HEK293T (cell line): ENCODE data around the gene DNAH1.

Source experiments
- CTCF ChIA-PET: fragments of 350-600 bp; formaldehyde crosslinking; extraction: SDS; loops from one replicate; lab custom pipeline; 2021; ENCODE audit warnings: antibody characterized with exemption, inconsistent platforms; lab: Yijun Ruan, JAX
- POLR2A ChIA-PET: fragments of 350-600 bp; formaldehyde crosslinking; extraction: SDS; loops from one replicate; lab custom pipeline; 2020; ENCODE audit warnings: antibody characterized with exemption, inconsistent platforms; lab: Yijun Ruan, JAX
- DNase-seq: peaks from one replicate; pipeline ENCODE4 v3.0.0; 2012; ENCODE audit warnings: mixed read lengths; ENCODE audit errors: extremely low spot score
- ARNT ChIP-seq: fragments of 450-650 bp; IDR thresholded peaks from 2 replicates; pipeline ENCODE4 v1.6.1; 2017; ENCODE audit warnings: mild to moderate bottlenecking
- BHLHE40 ChIP-seq: fragments of 450-650 bp; IDR thresholded peaks from 2 replicates; pipeline ENCODE4 v1.6.1; 2016; ENCODE audit warnings: mild to moderate bottlenecking, moderate library complexity, borderline replicate concordance
- CTBP1 ChIP-seq: fragments of 450-650 bp; IDR thresholded peaks from 2 replicates; pipeline ENCODE4 v1.6.1; 2016; ENCODE audit warnings: borderline replicate concordance
- ELF4 ChIP-seq: fragments of 450-650 bp; IDR thresholded peaks from 2 replicates; pipeline ENCODE4 v1.6.1; 2017; ENCODE audit warnings: antibody characterized with exemption
- FOXA1 ChIP-seq: fragments of 450-650 bp; IDR thresholded peaks from 2 replicates; pipeline ENCODE4 v1.6.1; 2016; ENCODE audit warnings: mild to moderate bottlenecking
- FOXK2 ChIP-seq: fragments of 450-650 bp; IDR thresholded peaks from 2 replicates; pipeline ENCODE4 v1.6.1; 2016; ENCODE audit warnings: mild to moderate bottlenecking
- FOXM1 ChIP-seq: fragments of 450-650 bp; IDR thresholded peaks from 2 replicates; pipeline ENCODE4 v1.6.1; 2017; ENCODE audit warnings: mild to moderate bottlenecking, borderline replicate concordance
- HDGF ChIP-seq: fragments of 450-650 bp; IDR thresholded peaks from 2 replicates; pipeline ENCODE4 v1.6.1; 2017; ENCODE audit warnings: antibody characterized with exemption, borderline replicate concordance
- L3MBTL2 ChIP-seq: fragments of 450-650 bp; conservative IDR thresholded peaks from 2 replicates; pipeline ENCODE4 v1.6.1; 2016; ENCODE audit warnings: mild to moderate bottlenecking
- LEF1 ChIP-seq: fragments of 450-650 bp; IDR thresholded peaks from 2 replicates; pipeline ENCODE4 v1.6.1; 2017; ENCODE audit warnings: mild to moderate bottlenecking, borderline replicate concordance
- NFRKB ChIP-seq: fragments of 450-650 bp; IDR thresholded peaks from 2 replicates; pipeline ENCODE4 v1.6.1; 2016; ENCODE audit warnings: mild to moderate bottlenecking, moderate library complexity
- SP1 ChIP-seq: fragments of 450-650 bp; IDR thresholded peaks from 2 replicates; pipeline ENCODE4 v1.6.1; 2017
- SUZ12 ChIP-seq: fragments of 450-650 bp; IDR thresholded peaks from 2 replicates; pipeline ENCODE4 v1.6.1; 2016; ENCODE audit warnings: mild to moderate bottlenecking
- TARDBP ChIP-seq: fragments of 450-650 bp; IDR thresholded peaks from 2 replicates; pipeline ENCODE4 v1.6.1; 2016
- ZNF384 ChIP-seq: fragments of 450-650 bp; IDR thresholded peaks from 2 replicates; pipeline ENCODE4 v1.6.1; 2016
- TF ChIP-seq, protein P1 (sequence below): fragments of 450-650 bp; IDR thresholded peaks from 2 replicates; pipeline ENCODE4 v1.6.1; 2016

Gene DNAH1

DNA sequence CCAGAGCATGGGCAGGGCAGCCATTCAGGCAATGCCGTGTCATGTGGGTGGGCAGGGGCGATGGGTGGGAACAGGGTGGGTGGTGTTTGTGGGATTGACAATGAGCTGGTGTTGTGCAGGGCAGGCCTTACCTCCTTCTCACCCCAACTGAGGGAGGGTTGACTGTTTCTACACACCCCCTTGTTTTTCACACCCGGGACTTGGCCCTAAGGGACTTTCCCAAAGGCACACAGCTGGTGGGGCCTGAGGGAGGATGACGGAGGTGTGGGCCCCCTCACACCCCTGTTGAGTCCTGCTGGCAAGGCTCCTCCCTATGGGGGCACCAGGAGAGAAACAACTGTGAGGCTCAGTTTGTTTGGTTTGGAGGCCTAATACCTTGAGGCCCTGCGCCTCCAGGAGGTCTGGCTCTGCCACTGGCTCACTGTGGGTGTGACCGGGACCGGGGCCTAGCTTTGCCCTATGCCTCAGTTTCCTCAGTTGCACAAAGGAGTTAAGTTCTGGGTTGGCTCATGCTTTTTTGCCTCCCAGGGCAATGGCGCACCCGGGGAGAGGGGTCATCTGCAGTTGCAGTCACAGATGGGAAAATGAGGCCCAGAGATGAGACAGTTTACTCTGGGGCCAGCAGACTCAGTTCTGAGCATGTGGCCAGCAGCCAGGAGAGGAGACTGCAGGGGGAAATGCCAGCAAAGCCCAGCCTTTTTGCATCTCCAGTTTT is 5.1 kb upstream of the DNAH1 start:
- no peak for TF ChIP-seq TARDBP
- no peak for TF ChIP-seq ZNF384
- POLR2A ChIA-PET, result no interaction called here
- CTCF ChIA-PET, result no interaction called here
- DNase-seq, result no peak

- ChIA-PET CTCF (no interaction called here), POLR2A (no interaction called here)
- no peak for DNase-seq
- TF ChIP-seq BHLHE40 (no peak), ELF4 (no peak), TARDBP (no peak), L3MBTL2 (no peak), HDGF (no peak), NFRKB (no peak), ZNF384 (no peak), CTBP1 (no peak), SUZ12 (no peak), FOXA1 (no peak), LEF1 (no peak), FOXM1 (no peak), ARNT (no peak), FOXK2 (no peak)
- TF ChIP-seq, protein P1, sequence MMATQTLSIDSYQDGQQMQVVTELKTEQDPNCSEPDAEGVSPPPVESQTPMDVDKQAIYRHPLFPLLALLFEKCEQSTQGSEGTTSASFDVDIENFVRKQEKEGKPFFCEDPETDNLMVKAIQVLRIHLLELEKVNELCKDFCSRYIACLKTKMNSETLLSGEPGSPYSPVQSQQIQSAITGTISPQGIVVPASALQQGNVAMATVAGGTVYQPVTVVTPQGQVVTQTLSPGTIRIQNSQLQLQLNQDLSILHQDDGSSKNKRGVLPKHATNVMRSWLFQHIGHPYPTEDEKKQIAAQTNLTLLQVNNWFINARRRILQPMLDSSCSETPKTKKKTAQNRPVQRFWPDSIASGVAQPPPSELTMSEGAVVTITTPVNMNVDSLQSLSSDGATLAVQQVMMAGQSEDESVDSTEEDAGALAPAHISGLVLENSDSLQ, result no peak
Observed at GRCh38 chr3:52311576-52312119, 4.5 kb upstream of the DNAH1 start.

- CTCF ChIA-PET, result no interaction called here
- TF ChIP-seq FOXK2 (no peak), HDGF (no peak), LEF1 (no peak), L3MBTL2 (no peak), ARNT (no peak), FOXM1 (no peak)
- TF ChIP-seq, protein P1, result no peak
- DNase-seq, result no peak
- POLR2A ChIA-PET, result no interaction called here
Observed at GRCh38 chr3:52313188-52313773, 2.8 kb upstream of the DNAH1 start.

DNA sequence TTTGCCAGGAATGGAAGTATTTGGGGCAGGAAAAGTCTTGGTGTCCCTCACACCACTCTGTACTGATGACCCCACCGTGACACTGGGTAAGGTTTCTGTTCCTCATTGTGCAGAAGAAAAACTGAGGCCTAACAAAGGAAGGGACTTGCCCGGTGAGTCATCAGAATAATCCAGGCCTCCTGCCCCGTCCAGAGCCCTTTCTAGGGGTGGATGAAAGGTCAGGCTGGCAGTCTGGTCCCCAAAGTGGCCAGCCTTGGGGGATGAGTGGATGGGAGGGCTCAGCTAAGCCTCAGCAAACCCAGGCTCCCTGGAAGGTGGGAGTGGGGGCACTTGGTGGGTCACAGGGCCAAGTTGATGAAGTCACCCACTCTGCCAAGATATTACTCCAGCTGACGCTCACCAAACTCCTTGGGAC is 2.3 kb upstream of the DNAH1 start:
- ChIA-PET POLR2A (no interaction called here), CTCF (no interaction called here)
- TF ChIP-seq CTBP1 (no peak), ARNT (no peak), HDGF (no peak), FOXK2 (no peak), NFRKB (no peak), ELF4 (no peak)
- DNase-seq, result no peak

GRCh38 chr3:52314489-52314888 is 1.6 kb upstream of the DNAH1 start:
- POLR2A ChIA-PET, result no interaction called here
- DNase-seq, result no peak
- TF ChIP-seq FOXK2 (no peak), LEF1 (no peak), L3MBTL2 (no peak), FOXA1 (no peak), NFRKB (no peak), SP1 (no peak), ARNT (no peak), FOXM1 (no peak), ZNF384 (no peak), TARDBP (no peak), ELF4 (no peak), BHLHE40 (no peak), CTBP1 (no peak), SUZ12 (no peak), HDGF (no peak)
- TF ChIP-seq, protein P1, result no peak

DNA sequence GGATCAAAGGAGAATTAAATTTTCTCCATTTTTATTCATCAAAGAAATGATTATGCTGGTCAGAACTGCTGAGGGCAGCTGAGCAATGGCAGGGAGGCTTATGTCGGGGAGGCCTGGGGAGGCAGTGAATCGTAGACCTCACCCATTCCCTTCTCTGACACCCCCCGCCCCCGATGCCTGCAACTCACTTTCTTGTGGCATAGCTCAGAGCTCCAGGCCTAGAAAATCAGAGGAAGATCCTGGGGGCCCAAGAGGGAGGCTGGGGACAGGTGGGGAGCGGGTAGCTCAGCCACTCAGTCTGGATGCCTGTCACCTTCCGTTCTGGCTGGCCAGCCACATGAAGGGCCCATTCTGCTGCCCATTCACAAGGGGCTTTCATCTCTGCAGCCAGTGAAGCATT is 1.1 kb upstream of the DNAH1 start:
- ChIA-PET CTCF (no interaction called here), POLR2A (no interaction called here)
- no peak for DNase-seq
- no peak for TF ChIP-seq NFRKB

More at GRCh38 chr3:52314489-52314888, 1.6 kb upstream of the DNAH1 start:
- CTCF ChIA-PET, result no interaction called here
